EL (cell line): ENCODE results near the gene UVRAG.

Experiments
- DNase-seq: peaks from one replicate; pipeline ENCODE4 v3.0.0-alpha.2; 2016

UVRAG gene

DNA sequence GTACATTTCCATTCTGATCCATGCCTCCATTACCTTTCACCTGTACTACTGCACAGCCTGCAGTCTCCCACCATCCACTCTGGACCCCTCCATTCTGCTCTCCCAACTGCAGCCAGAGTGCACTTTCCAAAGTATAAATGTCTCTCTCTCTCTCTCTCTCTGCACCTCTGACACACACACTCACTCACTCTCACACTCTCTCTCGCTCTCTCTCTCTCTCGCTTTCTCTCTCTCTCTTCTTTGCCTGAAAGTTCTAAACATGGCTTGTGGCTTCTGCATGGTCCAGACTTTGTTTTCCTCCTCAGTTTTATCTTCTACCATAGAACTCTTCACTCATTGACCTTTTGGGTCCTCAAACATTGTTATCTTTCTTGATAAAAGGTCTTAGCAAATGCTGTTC, 314.7 kb downstream of the UVRAG start:
- DNase-seq = no peak

GRCh38 chr11:76131142-76131541, 316.1 kb downstream of the UVRAG start:
- no peak for DNase-seq

DNA sequence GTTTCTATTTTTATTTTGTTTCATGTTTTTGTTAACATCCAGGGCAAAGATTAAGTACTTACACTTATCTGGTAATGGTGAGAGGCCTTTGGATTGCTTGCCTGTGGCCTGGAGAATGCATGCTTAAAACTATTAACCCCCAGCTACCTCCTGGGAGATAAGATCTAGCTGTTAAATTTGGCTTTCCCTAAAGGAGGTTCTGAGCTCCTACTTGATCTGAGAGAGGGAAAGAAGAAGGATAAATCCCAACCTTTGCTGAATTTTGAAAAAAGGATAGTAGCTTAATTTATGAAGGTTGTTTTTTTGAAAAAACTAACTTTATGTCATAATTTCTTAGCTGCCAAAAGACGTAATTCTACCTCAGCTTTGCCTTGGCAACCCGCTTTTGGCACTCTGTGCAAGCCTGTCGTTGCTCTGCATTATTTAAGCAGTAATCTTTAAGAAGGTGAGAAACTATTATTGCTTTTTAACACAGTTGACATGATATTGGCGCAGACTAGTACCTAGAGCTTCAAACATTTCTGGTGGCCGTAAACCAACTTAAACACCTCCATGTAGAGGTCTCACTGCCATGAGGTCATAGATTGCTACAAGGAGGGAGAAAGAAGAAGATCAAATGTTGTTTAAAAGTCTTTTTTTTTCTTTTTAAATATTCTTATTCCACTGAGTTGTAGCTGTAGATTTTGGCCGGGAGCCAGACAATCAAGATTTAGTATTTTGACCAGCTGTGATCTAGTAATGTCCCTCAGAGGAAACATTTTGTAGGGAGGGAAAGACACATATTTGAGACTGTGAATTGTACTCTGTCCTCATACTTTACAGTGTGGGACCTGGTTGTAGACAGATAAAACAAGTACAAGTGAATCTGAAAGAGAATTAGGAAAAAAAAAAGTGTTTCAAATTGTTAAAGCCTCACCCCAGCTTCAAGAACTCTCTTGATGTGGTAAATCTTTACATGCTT, 316.9 kb downstream of the UVRAG start:
- DNase-seq = no peak

- DNase-seq = no peak
Measured at GRCh38 chr11:76134239-76134638, 319.2 kb downstream of the UVRAG start.

- no peak for DNase-seq
Measured at GRCh38 chr11:76135491-76135890, 320.5 kb downstream of the UVRAG start.

DNA sequence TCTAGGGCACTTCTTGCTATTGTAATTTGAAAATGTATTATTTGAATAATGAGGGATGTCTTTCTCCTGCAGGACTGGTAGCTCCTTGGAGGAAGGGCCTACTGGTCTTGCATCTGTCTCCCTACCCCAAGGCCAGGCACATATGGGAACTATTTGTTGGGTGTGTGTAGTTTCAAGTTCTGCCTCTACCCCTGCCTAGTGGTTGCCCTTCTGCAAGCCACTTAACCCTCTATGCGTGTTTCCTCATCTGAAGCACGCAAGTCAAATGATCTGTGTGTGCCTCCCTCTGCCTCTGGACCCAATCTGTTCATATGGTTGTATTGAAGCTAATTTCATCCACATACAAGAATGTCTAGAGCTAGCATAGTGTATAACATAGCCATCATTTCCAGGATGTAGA, 324.3 kb downstream of the UVRAG start:
- DNase-seq = no peak

DNA sequence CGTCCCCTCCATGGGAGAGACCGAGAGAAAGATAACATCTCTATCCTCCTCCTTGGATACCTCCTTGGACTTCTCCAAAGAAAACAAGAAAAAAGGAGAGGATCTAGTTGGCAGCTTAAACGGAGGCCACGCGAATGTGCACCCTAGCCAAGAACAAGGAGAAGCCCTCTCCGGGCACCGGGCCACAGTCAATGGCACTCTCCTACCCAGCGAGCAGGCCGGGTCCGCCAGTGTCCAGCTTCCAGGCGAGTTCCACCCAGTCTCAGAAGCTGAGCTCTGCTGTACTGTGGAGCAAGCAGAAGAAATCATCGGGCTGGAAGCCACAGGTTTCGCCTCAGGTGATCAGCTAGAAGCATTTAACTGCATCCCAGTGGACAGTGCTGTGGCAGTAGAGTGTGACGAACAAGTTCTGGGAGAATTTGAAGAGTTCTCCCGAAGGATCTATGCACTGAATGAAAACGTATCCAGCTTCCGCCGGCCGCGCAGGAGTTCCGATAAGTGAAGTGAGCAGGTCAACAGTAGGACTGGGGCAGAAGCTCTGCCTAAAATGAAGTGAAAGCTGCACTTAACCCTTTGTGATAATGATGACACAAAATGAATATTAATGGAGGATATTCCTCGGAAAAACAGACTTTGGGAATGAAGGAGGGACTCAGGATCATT, 326.0 kb downstream of the UVRAG start:
- no peak for DNase-seq

DNA sequence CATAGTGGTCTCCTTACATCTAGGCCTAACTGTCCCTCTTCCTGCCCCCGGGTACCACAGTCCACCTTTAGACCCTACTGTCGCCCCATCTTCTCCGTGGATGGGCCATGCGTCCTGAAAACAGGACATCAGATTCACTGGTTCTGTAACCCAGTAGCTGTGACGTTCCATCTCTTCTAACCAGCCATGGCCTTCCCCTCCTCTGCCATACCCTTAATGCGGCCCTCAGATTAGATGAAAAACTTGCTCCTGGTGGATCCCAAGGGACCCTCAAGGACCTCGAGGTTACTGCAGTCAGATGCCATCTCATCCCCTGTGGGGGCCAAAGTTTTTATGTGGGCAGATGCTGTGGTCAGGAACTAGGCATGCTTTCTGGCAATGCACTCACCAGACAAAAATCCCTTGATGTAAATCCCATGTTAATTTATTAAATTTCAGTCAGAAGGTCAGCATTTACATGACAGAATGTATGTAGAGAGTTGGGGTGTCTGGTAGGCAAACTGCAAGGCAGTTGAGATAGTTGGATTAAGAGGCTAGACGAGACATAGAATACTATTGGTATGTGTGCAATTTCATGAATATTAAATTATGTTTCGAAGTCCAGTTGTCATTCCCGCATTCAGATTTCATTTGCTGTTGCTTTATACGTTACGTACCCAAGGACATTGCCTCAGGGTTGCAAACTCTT, 327.0 kb downstream of the UVRAG start:
- DNase-seq = no peak

DNA sequence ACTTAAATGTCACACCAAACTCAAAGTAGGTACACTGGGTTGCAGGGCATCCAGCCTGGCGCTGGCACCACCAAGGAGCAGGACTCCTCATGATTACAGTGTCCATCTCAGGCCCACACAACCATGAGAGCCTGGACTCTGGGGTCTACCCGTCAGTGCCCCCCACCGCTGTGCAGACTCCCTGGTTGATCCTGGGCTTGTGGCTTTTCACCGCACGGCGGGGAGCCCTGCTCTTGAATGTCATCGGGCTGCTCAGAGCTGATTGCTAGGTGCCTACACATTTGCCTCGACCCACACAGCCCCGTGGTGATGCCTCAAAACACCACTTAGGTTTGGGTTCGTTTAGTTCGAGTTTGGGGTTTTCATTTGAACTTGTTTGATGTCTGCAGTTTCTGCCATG, 328.3 kb downstream of the UVRAG start:
- no peak for DNase-seq

GRCh38 chr11:76147106-76147740, 332.2 kb downstream of the UVRAG start:
- no peak for DNase-seq

DNA sequence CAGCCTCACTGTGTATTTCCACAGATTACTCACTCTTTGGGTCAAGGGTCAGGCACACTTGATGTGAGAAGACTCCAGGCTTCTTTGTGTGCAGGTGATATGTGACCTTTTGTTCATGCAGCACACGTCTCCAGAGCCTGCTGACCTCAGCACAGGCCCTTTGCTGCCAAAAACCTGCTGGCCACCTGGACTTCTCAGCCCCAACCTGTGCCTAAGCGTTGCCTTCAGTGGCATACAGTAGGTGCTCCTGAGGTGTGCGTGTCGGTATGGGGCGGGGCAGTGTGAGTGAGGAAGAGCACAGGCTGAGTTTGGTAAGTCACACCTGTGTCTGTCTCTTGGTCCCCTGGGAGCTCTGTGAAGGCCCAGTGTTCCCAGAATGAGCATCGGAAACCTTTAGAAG, 333.2 kb downstream of the UVRAG start:
- DNase-seq = no peak

GRCh38 chr11:76148941-76149613, 334.1 kb downstream of the UVRAG start:
- no peak for DNase-seq

DNA sequence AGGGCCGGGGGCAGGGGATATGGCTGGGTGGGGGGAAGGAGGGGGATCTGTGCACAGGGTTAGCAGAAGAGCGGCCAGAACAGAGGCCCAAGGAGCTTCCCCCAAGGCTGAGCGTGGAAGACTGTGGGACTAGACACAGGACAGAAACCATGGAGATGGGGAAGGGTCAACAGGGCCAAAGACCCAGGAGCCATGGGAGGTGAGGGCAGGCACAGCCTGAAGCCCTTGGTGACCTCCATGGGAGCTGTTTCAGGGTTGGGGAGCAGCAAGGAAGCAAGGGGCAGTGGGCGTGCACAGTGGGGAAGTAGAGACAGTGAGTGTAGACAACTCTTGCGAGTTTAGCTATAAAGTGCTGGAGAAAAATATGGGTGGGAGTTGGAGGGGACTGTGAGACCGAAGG, 334.7 kb downstream of the UVRAG start:
- DNase-seq = no peak

- no peak for DNase-seq
Measured at GRCh38 chr11:76150141-76150540, 335.1 kb downstream of the UVRAG start.

GRCh38 chr11:76151556-76152085, 336.6 kb downstream of the UVRAG start:
- DNase-seq = no peak

- peak; percentile 44 for DNase-seq
Measured at GRCh38 chr11:76152086-76152681, 337.2 kb downstream of the UVRAG start.

DNA sequence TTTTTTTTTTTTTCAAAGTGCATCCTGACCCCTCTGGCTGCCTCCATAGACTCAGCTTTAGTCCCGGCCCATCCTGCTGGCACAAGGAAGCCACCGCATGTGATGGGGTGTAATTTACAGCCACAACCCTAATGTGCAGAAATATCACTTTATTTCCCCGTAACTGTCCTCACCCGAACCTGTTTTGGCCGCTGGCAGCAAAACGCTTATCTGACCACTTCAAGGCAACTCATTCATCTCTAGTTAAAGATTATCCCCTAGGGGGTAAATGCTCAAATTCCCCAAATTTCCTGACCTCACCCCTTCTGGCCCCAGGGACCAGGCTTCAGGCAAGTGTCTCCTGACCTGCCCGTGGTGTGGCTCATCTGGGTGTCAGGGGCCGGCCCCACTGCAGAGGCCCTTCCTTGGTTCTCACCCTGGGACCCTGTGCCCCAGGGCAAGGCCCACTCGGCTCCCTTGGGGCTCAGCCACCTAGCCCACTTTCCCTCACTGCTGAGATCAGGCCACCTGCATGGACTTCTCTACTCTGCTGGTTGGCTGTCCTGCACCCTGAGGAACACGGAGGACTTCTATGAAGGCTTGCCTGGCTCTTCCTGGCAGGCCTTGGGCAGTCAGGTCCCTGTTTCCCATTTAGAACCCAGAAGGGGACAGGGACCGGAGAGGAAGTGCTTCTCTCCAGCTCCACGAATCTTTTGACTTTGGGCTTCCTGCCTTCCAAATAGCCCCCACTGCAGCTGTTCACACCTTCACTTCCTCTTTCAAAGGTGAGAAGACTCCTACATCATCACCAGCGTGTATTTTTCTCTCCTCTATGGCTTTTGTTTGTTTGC, 337.9 kb downstream of the UVRAG start:
- DNase-seq = no peak

DNA sequence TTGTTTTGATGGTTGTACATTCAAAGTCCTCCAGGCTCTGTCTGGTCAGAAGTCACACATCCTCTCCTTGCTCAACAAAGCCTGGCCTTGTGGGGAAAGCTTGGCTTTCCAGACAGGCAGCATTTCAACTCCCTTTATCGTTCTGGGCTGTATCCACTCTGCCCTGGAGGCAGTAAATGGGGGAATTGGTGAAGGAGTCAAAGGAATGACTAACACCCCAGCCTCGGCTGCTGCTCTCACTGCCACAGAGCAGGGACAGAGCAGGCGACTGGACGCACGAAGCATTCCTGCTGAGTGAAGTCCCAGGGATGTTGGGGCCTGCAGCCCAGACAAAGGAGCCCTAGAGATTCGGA, 338.5 kb downstream of the UVRAG start:
- DNase-seq = peak; percentile 83

- DNase-seq = no peak
Measured at GRCh38 chr11:76155500-76156227, 340.7 kb downstream of the UVRAG start.

DNA sequence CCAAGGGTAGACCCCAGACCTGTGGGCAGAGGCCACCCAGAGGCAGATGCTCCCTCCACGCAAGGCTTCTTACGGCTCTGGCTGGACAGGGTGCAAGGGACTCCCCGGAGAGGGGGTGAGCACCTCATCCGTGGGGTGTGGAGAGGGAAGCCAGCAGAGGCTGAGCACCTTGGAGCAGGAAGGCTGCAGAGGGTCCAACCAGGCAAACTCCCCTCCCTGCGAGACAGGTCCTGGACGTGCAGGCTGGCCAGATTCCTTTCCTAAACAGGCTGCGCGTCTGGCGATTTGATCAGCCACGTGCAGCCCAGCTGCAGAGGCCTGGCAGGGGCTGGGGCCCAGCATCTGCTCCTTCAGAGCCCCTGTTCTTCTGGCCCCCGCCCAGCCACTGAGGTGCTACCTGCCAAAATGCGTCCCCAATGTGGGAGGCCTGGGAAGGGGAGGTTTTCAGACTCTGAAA, 342.0 kb downstream of the UVRAG start:
- no peak for DNase-seq
